Tibial artery (tissue), 4 donors: Measurements from ENCODE around the gene IGSF21.

ENCODE experiments used
- DNase-seq, 2 donors: peaks; one replicate each; pipeline ENCODE4 v3.0.0-alpha.2; 2019
- H3K27ac ChIP-seq, 2 donors: fragments of 200-600 bp; sonication (generic) in 1 of 2; 1 replicate in 1 of 2; 2 replicates in 1 of 2; pipeline ENCODE4 v1.5.1; 2018 to 2019; ENCODE audit warnings: mild to moderate bottlenecking in 1 of 2
- H3K27me3 ChIP-seq, 2 donors: fragments of 200-600 bp; sonication (generic) in 1 of 2; one replicate each; pipeline versions ENCODE4 v1.5.1 to v1.6.0; 2016 to 2019
- H3K36me3 ChIP-seq, 3 donors: fragments of 200-600 bp; sonication (generic) in 2 of 3; one replicate each; pipeline ENCODE4 v1.5.1; 2016 to 2019; ENCODE audit warnings: mild to moderate bottlenecking in 2 of 3
- H3K4me1 ChIP-seq, 4 donors: fragments of 200-600 bp; sonication (generic) in 2 of 4; 1 replicate in 3 of 4; 2 replicates in 1 of 4; pipeline ENCODE4 v1.5.1; 2016 to 2019
- H3K4me3 ChIP-seq, 2 donors: fragments of 200-600 bp; sonication (generic) in 1 of 2; 1 replicate in 1 of 2; 2 replicates in 1 of 2; pipeline ENCODE4 v1.5.1; 2018 to 2019; ENCODE audit warnings: mild to moderate bottlenecking in 2 of 2
- H3K9me3 ChIP-seq, 3 donors: fragments of 200-600 bp; sonication (generic) in 1 of 3; one replicate each; pipeline ENCODE4 v1.5.1; 2016 to 2019
- intact Hi-C: fragments of 100-400 bp; cut with DNase I; formaldehyde crosslinking; loops from one replicate; pipeline ENCODE4 v1.15.0; 2023; ENCODE audit warnings: low total_unique reads
- TF ChIP-seq, protein P1 (sequence below), 2 experiments: fragments of 200-600 bp in 1 of 2; fragments of 450-650 bp in 1 of 2; IDR thresholded peaks; one replicate each; pipeline ENCODE4 v1.5.1; 2017 to 2019; ENCODE audit warnings: antibody characterized with exemption in 2 of 2, mild to moderate bottlenecking in 1 of 2, moderate library complexity in 1 of 2

Gene IGSF21

DNA sequence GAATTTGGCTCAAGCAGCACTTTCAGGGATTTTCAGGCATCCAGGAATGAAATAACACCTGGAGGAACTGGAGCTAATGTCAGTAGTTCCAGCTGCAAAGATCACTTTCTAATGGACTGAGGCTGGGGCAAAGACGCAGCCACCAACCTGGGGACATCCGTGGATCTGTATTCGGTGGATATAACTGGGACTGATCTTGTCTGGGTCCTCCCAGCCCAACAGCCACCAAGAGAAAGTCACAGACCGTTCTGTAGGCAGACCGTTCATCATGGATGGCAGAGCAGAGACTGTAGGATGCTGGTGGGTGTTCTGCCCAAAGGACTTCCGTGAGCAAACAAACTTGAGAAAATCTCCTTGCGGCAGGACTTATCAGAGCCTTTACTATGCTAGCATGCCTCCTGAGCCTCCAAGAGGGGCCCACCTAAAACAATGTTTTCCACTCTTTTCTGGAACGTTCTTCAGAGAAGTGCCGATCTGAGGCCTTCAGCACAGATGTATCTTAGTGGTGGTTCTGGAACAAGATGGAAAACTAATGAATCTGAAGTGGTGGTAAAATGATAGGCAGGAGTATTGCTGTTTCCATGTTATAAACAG is 287.1 kb downstream of the IGSF21 start:
- H3K27ac ChIP-seq, result no peak overlapping the region
- H3K36me3 ChIP-seq, result no peaks in the 10 kb centered on the region
- H3K4me1 ChIP-seq, result no peaks in the 10 kb centered on the region
- peaks cover 0 to 65% of the 10 kb centered on the region in 2 donors for H3K27me3 ChIP-seq
- H3K9me3 ChIP-seq, result no peaks in the 10 kb centered on the region
- no peak overlapping the region for H3K4me3 ChIP-seq
- TF ChIP-seq, protein P1, sequence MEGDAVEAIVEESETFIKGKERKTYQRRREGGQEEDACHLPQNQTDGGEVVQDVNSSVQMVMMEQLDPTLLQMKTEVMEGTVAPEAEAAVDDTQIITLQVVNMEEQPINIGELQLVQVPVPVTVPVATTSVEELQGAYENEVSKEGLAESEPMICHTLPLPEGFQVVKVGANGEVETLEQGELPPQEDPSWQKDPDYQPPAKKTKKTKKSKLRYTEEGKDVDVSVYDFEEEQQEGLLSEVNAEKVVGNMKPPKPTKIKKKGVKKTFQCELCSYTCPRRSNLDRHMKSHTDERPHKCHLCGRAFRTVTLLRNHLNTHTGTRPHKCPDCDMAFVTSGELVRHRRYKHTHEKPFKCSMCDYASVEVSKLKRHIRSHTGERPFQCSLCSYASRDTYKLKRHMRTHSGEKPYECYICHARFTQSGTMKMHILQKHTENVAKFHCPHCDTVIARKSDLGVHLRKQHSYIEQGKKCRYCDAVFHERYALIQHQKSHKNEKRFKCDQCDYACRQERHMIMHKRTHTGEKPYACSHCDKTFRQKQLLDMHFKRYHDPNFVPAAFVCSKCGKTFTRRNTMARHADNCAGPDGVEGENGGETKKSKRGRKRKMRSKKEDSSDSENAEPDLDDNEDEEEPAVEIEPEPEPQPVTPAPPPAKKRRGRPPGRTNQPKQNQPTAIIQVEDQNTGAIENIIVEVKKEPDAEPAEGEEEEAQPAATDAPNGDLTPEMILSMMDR (IDR thresholded peaks at IDR 0.05), result no peak
- DNase-seq, result no peak
- intact Hi-C loops, result no loop called here

DNA sequence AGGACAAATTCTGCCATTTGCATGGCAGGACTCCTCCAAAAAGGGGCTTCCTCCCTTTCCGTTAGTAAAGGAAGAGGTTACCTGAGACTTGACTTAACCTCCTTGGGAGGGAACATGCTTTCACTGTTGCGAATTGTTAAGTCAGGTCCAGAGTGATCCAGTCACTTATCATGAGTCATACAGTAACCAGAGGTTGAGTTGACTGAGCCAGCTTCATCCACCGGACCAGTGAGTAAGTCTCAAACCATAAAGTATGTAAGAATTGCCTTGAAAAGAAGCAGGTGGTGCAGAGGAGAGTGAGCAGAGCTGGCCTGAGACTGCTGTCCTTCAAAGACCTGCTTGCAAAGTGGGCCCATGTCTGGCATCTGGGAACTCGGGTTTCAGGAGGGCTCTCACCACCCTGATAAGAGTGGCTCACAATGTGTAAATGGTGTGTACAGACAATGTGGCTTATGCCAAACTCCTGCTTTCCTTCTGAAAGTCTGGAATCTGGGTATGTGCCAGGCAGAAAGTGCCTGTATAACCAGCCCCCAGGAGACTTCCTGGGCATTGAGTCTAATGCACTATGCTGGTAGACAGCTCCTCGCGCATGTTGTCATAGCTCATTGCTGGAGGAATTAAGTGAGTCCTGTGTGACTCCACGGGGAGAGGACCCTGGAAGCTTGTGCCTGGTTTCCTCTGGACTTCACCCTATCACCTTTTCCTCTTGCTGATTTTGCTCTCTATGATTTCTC is 288.8 kb downstream of the IGSF21 start:
- H3K9me3 ChIP-seq, result no peaks in the 10 kb centered on the region
- H3K36me3 ChIP-seq, result no peaks in the 10 kb centered on the region
- no peak for DNase-seq
- TF ChIP-seq, protein P1 (IDR thresholded peaks at IDR 0.05), result no peak
- H3K27me3 ChIP-seq, result peaks cover 0 to 59% of the 10 kb centered on the region in 2 donors
- no peak overlapping the region for H3K27ac ChIP-seq
- no peaks in the 10 kb centered on the region for H3K4me1 ChIP-seq
- intact Hi-C loops, result no loop called here
- no peak overlapping the region for H3K4me3 ChIP-seq

DNA sequence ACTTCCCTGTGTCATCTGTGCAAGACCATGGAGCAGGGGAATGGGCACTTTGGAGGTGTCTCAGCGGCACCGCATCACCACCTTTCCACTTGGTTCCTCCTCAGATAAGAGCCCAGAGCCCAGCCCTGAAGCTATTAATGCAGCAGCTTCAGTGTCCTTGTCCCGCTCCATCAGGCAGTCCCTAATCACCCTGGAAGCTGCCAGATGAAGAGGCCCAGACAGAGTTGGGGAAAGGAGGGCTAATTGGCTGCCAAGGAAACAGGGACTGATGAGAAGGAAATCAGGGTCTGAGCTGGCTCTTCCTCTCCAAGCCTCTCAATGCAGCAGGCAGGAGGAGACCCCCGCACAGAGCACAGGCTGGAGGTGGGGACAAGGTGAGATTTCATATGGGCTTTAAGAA is 290.0 kb downstream of the IGSF21 start:
- intact Hi-C loops, result no loop called here
- TF ChIP-seq, protein P1 (IDR thresholded peaks at IDR 0.05), result no peak
- no peak for DNase-seq

DNA sequence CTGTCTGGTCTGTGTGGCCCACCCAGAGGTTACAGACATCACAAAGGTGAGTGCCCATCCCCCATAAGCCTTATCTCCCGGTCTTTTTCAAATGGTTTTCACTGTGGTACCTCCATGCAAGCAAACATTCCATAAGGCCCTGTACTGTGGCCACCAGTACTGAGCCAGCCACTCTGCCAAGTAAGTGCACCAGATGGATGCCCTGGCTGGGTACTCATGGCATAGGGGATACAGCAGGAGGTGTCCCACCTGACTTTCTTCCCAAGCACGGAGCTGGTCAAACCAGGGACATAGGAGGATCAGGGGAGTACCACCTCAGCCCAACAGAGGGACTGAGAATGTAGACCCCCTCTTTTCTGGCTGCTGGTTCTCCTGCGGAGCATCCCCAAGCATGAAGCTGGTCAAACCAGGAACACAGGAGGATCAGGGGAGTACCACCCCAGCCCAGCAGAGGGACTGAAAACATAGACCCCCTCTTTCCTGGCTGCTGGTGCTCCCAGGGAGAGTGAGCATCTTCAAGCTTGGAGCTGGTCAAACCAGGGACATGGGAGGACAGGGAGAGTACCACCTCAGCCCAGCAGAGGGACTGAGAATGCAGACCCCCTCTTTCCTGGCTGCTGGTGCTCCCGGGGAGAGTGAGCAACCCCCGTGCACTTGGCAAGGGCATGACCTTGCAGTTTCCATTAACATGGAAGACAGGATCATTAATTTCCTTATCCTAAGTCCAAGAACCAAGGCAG is 291.4 kb downstream of the IGSF21 start:
- H3K27me3 ChIP-seq, result peaks cover 0 to 70% of the 10 kb centered on the region in 2 donors
- H3K27ac ChIP-seq, result no peak overlapping the region
- DNase-seq, result no peak
- no peaks in the 10 kb centered on the region for H3K4me1 ChIP-seq
- H3K9me3 ChIP-seq, result peaks cover 0 to 2% (median 0%) of the 10 kb centered on the region in 3 donors
- H3K4me3 ChIP-seq, result no peak overlapping the region
- TF ChIP-seq, protein P1 (IDR thresholded peaks at IDR 0.05), result no peak
- intact Hi-C loops, result no loop called here
- no peaks in the 10 kb centered on the region for H3K36me3 ChIP-seq

More for the DNA sequence above, 290.0 kb downstream of the IGSF21 start:
- H3K4me1 ChIP-seq, result no peaks in the 10 kb centered on the region
- H3K9me3 ChIP-seq, result no peaks in the 10 kb centered on the region
- peaks cover 0 to 64% of the 10 kb centered on the region in 2 donors for H3K27me3 ChIP-seq
- H3K4me3 ChIP-seq, result no peak overlapping the region
- no peaks in the 10 kb centered on the region for H3K36me3 ChIP-seq
- H3K27ac ChIP-seq, result no peak overlapping the region

DNA sequence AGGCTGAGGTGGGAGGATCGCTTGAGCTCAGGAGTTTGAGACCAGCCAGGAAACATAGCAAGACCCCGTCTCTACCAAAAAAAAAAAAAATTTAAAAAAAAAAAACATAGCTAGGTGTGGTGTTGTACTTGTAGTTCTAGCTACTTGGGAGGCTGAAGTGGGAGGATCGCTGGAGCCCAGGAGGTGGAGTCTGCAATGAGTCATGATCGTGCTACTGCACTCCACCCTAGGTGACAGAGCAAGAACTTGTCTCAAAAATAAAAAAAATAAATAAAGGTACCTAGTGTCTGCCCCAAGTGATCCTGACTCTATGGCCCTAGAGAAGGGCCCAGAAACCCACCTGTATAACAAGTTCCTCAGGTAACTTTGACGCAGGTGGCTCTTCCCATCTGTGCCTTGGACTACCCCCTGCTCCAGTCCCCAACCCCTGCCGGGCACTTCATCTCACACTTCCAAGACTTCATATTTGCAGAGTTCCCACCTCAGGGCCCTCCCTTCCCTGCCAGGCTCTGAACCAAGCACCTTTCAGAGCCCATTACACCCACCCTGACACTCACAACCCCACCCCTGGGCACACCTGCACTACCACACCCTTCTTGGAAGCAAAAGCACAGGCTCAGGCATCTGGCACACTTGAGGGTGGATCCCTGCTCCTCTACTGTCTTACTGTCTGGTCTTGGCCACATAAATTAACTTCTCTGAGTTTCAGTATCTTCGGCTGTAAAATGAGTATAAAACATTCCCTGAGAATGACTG is 292.9 kb downstream of the IGSF21 start:
- TF ChIP-seq, protein P1 (IDR thresholded peaks at IDR 0.05), result no peak
- peaks cover 0 to 11% (median 9%) of the 10 kb centered on the region in 3 donors for H3K9me3 ChIP-seq
- no peak for DNase-seq
- H3K4me1 ChIP-seq, result no peaks in the 10 kb centered on the region
- intact Hi-C loops, result no loop called here
- no peaks in the 10 kb centered on the region for H3K36me3 ChIP-seq
- no peak overlapping the region for H3K4me3 ChIP-seq
- no peak overlapping the region for H3K27ac ChIP-seq
- peaks cover 0 to 73% of the 10 kb centered on the region in 2 donors for H3K27me3 ChIP-seq
